C4-2B (cell line): ENCODE measurements around the gene TBPL2.

Source experiments
- CTCF ChIP-seq: fragments of 450-650 bp; conservative IDR thresholded peaks from 2 replicates; pipeline ENCODE4 v1.5.1; 2017; ENCODE audit warnings: mild to moderate bottlenecking
- ZFX ChIP-seq: fragments of 450-650 bp; IDR thresholded peaks from 2 replicates; pipeline ENCODE4 v1.6.1; 2017

GRCh38 chr14:55370883-55371455 lies 69.4 kb downstream of the TBPL2 start:
- no peak for TF ChIP-seq CTCF
- TF ChIP-seq ZFX = no peak
